Measurements from ENCODE around the gene NGB. TPM values are rescaled to one million over a fixed set of nuclear protein-coding genes. Genes with fewer than 3 reads are reported as not detected.

NGB gene
- total RNA-seq, 1 experiment from 2014 or later, result not detected

- Histone ChIP-seq H3K4me3 (replicated peaks in 1 of 2; ENCODE audit: low read depth in 1 of 2, low read length in 2 of 2) (no peak overlapping the region), H3K9ac (ENCODE audit: low read length) (no peak overlapping the region), H3K36me3 (ENCODE audit: control insufficient read depth in 1 of 2, insufficient read depth in 2 of 2, low read length in 2 of 2) (no peaks in the 10 kb centered on the region), H3K27me3 (ENCODE audit: insufficient read depth, low read length) (no peaks in the 10 kb centered on the region), H3K79me2 (ENCODE audit: insufficient read depth, low read length) (peaks cover 19% of the 10 kb centered on the region), H3K9me2 (ENCODE audit: insufficient read depth) (no peaks in the 10 kb centered on the region), H4K20me1 (ENCODE audit: insufficient read depth) (no peaks in the 10 kb centered on the region), H3K9me3 (ENCODE audit: control insufficient read depth in 1 of 2, insufficient read depth in 1 of 2, low read depth in 1 of 2, low read length in 2 of 2) (no peaks in the 10 kb centered on the region), H3K4me1 (ENCODE audit: control insufficient read depth in 1 of 2, insufficient read depth in 2 of 2, low read length in 2 of 2) (peaks cover 0 to 15% of the 10 kb centered on the region in 2 experiments; a peak in 2 of 4 replicates), H3K27ac (ENCODE audit: low read depth, low read length) (no peak overlapping the region), H3K4me2 (ENCODE audit: low read length) (no peak overlapping the region), H2AFZ (ENCODE audit: low read depth, low read length, poor library complexity, severe bottlenecking) (no peak overlapping the region)
- no peak for ATAC-seq
- ChIA-PET CTCF (interaction anchor here (0.7 to 5.0 kb wide), 26 partner anchors 9 to 443 kb away, joined by 3 to 112 read pairs (median 4); partner anchors contain the start of genes SAMD15, TMED8, TMEM63C and VIPAS39), RAD21 (ENCODE audit: low non-redundant PET in 1 of 2, low total read pairs in 2 of 2, uncharacterized antibody in 2 of 2, unreplicated experiment in 2 of 2) (interaction anchor here (0.6 to 2.0 kb wide), 7 partner anchors 12 to 440 kb away, joined by 3 to 14 read pairs (median 6); no protein-coding TSS in a partner anchor), POLR2A (interaction anchor here (1.0 to 2.2 kb wide), 2 partner anchors 13 to 164 kb away, joined by 4 to 12 read pairs; no protein-coding TSS in a partner anchor)
- intact Hi-C loops (cut with micrococcal nuclease), result loop anchor here (1.0 to 2.0 kb wide), 2 partner anchors 13 to 164 kb away; no protein-coding TSS in a partner anchor
- BruUV-seq (replicated peaks), result no TSS peak
- no peak for DNase-seq (ENCODE audit: low read depth, low spot score)
- no peak for TF ChIP-seq ZBTB33 (IDR thresholded peaks at IDR 0.05; ENCODE audit: extremely low read depth, insufficient replicate concordance, low read length)
Measured at GRCh38 chr14:77316195-77316505, 45.1 kb upstream of the NGB start.

GRCh38 chr14:77314539-77315457 is 43.8 kb upstream of the NGB start:
- CTCF ChIA-PET, result interaction anchor here (1.5 to 5.0 kb wide), 7 partner anchors 7 to 439 kb away, joined by 4 to 112 read pairs (median 17); partner anchors contain the start of genes SAMD15 and TMED8
- intact Hi-C loops (cut with micrococcal nuclease), result no loop called here
- H3K9ac ChIP-seq (ENCODE audit: low read length), result no peak overlapping the region
- RAD21 ChIA-PET (ENCODE audit: low non-redundant PET in 1 of 2, low total read pairs in 2 of 2, uncharacterized antibody in 2 of 2, unreplicated experiment in 2 of 2), result interaction anchor here in 1 of 2 experiments (1.6 to 2.0 kb wide), 2 partner anchors 162 to 439 kb away, joined by 5 to 10 read pairs; no protein-coding TSS in a partner anchor
- POLR2A ChIA-PET, result no interaction called here
- ATAC-seq, result no peak
- H3K9me2 ChIP-seq (ENCODE audit: insufficient read depth), result no peaks in the 10 kb centered on the region
- no peak overlapping the region for H3K4me2 ChIP-seq (ENCODE audit: low read length)
- H3K4me1 ChIP-seq (ENCODE audit: control insufficient read depth in 1 of 2, insufficient read depth in 2 of 2, low read length in 2 of 2), result peaks cover 0 to 11% of the 10 kb centered on the region in 2 experiments; a peak in 2 of 4 replicates
- 0 out of 6 replicates have a peak, but pooled peaks of 1 of the 3 experiments have one; percentile 1 for TF ChIP-seq CTCF (IDR thresholded peaks at IDR 0.05 in 2 of 3, conservative IDR thresholded peaks at IDR 0.05 in 1 of 3; ENCODE audit: borderline replicate concordance in 1 of 3, insufficient read depth in 1 of 3, low read depth in 2 of 3, low read length in 2 of 3)
- TF ChIP-seq REST (IDR thresholded peaks at IDR 0.05; ENCODE audit: low read depth), result no peak
- no peak overlapping the region for H2AFZ ChIP-seq (ENCODE audit: low read depth, low read length, poor library complexity, severe bottlenecking)
- no peaks in the 10 kb centered on the region for H3K36me3 ChIP-seq (ENCODE audit: control insufficient read depth in 1 of 2, insufficient read depth in 2 of 2, low read length in 2 of 2)
- no peak overlapping the region for H3K4me3 ChIP-seq (replicated peaks in 1 of 2; ENCODE audit: low read depth in 1 of 2, low read length in 2 of 2)
- no peaks in the 10 kb centered on the region for H3K27me3 ChIP-seq (ENCODE audit: insufficient read depth, low read length)
- H3K27ac ChIP-seq (ENCODE audit: low read depth, low read length), result no peak overlapping the region
- no TSS peak for BruUV-seq (replicated peaks)
- no peak for DNase-seq (ENCODE audit: low read depth, low spot score)
- no peaks in the 10 kb centered on the region for H4K20me1 ChIP-seq (ENCODE audit: insufficient read depth)
- no peaks in the 10 kb centered on the region for H3K9me3 ChIP-seq (ENCODE audit: control insufficient read depth in 1 of 2, insufficient read depth in 1 of 2, low read depth in 1 of 2, low read length in 2 of 2)
- peaks cover 17% of the 10 kb centered on the region for H3K79me2 ChIP-seq (ENCODE audit: insufficient read depth, low read length)

All from HCT116 (cell line).